ENCODE measurements around the gene RAPGEF5.

DNA sequence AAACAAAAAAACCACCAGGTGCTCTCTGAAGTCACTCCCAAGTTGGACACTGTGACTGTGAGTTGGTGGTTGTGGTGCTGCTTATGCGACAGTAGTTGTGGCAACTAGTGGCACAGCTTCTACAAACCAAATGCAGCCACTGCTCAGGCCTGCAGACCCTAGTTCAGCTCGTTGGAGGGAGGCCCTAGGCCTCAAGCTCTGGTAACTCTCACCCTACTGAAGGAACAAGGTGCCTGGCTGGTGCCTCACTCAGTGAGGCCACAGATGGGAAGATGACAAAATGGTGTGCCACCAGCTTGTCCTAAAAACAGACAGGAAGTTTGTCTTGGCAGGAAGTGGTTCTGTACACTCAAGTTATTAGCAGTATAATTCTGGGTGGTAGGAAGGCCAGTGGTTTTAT, 45.3 kb upstream of the RAPGEF5 start:
- no peak for TF ChIP-seq POLR2AphosphoS5 (IDR thresholded peaks at IDR 0.05)
- TF ChIP-seq, protein P1, sequence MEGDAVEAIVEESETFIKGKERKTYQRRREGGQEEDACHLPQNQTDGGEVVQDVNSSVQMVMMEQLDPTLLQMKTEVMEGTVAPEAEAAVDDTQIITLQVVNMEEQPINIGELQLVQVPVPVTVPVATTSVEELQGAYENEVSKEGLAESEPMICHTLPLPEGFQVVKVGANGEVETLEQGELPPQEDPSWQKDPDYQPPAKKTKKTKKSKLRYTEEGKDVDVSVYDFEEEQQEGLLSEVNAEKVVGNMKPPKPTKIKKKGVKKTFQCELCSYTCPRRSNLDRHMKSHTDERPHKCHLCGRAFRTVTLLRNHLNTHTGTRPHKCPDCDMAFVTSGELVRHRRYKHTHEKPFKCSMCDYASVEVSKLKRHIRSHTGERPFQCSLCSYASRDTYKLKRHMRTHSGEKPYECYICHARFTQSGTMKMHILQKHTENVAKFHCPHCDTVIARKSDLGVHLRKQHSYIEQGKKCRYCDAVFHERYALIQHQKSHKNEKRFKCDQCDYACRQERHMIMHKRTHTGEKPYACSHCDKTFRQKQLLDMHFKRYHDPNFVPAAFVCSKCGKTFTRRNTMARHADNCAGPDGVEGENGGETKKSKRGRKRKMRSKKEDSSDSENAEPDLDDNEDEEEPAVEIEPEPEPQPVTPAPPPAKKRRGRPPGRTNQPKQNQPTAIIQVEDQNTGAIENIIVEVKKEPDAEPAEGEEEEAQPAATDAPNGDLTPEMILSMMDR (IDR thresholded peaks at IDR 0.05), result no peak
